A204.1 (cell line): ENCODE data around the gene CHEK1.

ENCODE experiments used
- FAIRE-seq: peaks from 2 replicates; lab custom pipeline; 2012; peaks lifted over from hg19 to GRCh38; lab: Jason Lieb, UNC

CHEK1 gene

DNA sequence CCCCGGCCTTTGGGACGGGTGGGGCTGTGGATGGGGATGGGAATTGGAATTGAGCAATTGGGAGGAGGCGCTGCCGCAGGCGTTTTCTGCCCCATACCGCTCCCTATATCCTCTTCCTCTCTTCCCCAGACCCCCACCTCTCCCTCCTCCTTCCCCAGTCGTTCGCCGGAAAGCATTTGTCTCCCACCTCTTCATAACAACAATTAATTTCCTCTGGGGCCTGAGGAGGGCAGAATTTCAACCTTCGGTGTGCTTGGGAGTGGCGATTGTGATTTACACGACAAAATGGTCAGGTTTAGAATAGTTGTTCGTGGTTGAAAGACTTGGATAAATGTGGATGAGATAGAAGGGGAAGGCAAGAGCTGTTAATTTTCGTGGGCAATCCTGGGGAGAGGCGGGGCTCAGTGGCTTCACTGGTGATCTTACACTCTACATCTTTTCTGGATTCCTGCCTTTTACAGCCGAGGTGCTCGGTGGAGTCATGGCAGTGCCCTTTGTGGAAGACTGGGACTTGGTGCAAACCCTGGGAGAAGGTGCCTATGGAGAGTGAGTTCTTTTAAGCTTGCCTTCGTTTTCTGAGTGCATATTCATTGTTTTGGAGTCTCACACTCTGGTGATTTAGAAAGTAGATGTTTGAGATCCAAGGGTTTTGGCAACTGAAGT, 1.5 kb downstream of the CHEK1 start:
- FAIRE-seq, result no peak

- no peak for FAIRE-seq
These were observed 2.4 kb downstream of the CHEK1 start for GRCh38 chr11:125627236-125627910.

GRCh38 chr11:125637840-125638239, 12.9 kb downstream of the CHEK1 start:
- FAIRE-seq, result no peak

DNA sequence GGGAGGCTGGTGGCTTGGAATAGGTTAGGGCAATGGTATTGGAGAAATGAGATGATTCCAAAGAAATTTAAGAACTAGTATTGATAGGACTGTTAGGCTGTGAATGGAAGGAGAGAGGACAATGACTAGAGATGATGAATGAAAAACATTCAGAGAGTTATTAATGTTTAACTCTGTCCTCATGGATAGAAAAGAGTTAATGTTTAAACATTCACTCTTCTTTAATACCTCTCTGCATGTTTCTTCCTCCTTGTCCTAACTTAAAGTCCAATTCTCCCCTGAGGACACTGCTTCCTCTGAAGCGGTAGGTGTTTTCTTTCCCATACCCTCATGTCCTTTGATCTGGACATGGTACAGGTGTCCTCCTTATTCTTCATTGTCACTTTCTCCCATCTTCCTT, 13.4 kb downstream of the CHEK1 start:
- no peak for FAIRE-seq

- FAIRE-seq, result no peak
These were observed 20.9 kb downstream of the CHEK1 start for GRCh38 chr11:125645871-125646270.

GRCh38 chr11:125649465-125650166, 24.7 kb downstream of the CHEK1 start:
- FAIRE-seq, result no peak

DNA sequence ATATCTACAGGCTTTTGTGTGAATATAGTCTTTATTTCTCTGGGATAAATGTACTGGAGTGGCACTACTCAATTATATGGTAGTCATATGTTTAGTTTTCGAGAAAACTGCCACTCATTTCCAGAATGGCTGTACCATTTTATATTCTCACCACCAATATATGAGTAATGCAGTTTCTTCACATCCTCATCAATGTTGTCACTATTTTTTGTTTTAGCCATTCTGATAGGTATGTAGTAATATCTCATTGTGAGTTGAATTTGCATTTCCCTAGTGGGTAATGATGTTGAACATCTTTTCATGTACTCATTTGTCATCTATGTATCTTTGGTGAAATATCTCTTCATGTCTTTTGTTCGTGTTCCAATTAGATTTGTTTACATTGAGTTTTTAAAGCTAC, 37.7 kb downstream of the CHEK1 start:
- FAIRE-seq, result no peak

GRCh38 chr11:125663910-125664309, 38.9 kb downstream of the CHEK1 start:
- no peak for FAIRE-seq

DNA sequence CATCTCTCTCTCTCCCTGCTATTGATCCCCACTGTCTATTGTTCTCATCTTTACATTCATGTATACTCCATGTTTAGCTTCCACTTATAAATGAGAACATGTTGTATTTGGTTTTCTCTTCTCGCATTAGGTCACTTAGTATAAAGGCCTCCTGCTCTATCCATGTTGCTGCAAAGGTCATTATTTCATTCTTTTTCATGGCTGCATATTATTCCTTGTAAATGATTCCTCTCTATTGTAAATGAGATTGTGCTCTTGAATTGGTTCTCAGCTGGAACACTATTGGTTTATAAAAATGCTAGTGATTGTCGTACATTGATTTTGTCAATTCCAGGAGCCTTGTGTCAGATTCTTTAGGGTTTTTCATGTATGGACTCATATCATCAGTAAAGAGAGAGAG, 42.2 kb downstream of the CHEK1 start:
- FAIRE-seq, result no peak

GRCh38 chr11:125670172-125670571, 45.2 kb downstream of the CHEK1 start:
- FAIRE-seq, result no peak

DNA sequence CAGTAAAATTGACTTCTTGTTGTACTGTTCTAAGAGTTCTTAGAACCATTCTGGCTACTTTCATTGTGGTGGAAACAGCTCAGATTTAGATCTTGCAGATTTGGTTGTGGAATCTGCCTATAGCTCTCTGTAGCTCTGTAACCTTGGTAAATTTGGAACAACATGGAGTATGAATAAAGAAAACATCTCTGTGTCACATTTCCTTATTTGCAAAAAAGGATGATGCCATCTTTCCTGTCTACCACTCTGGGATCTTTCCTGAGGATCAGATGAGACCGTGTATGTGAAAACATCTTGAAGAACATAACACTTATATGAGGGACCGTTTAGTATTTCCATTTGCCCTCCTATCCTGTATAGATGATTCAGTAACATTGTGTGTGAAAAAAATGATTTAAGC, 46.6 kb downstream of the CHEK1 start:
- no peak for FAIRE-seq

DNA sequence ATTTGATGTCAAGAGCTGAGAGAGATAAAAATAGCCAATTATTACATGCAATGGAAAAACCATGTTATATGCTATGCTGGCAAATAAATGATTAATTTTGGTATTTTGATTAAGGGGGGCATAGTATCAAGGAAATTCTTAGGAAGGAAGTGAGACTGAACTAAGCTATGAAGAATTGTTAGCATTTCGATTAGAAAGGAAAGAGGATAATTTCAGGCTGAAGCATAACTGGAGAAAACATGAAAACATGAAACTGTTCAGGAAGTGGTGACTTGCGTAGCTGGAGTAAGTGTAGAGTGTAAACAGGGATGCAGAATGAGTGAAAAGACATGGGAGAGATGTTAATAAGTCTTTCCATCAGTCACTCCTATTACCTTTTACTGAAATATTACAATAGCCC, 49.2 kb downstream of the CHEK1 start:
- no peak for FAIRE-seq

- no peak for FAIRE-seq
These were observed 50.2 kb downstream of the CHEK1 start for GRCh38 chr11:125675196-125675595.

- FAIRE-seq, result no peak
These were observed 54.4 kb downstream of the CHEK1 start for GRCh38 chr11:125679397-125679796.

DNA sequence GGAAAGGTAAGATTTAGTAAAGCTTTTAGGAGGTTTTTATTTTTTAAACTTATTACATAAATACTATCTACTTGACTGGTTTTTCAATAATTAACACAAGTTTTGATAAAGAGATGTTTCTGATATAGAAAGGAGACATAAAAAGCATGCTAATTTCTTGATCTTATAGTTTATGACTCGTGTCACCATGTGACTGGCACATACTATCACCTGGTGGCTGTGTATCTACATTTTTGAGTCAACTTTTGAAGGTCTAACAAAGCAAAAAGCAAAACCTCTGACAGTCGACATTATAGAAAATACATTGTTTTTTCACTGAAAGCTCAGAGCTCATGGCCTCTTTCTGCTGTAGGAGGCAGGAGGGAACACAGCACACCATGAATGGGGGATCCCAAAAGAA, 54.9 kb downstream of the CHEK1 start:
- FAIRE-seq, result no peak

GRCh38 chr11:125680747-125681146, 55.8 kb downstream of the CHEK1 start, which contains the start of gene ACRV1:
ACRV1 (minus strand) TSS chr11:125680847; CDS start chr11:125680780, 67 bp downstream.
- no peak for FAIRE-seq

DNA sequence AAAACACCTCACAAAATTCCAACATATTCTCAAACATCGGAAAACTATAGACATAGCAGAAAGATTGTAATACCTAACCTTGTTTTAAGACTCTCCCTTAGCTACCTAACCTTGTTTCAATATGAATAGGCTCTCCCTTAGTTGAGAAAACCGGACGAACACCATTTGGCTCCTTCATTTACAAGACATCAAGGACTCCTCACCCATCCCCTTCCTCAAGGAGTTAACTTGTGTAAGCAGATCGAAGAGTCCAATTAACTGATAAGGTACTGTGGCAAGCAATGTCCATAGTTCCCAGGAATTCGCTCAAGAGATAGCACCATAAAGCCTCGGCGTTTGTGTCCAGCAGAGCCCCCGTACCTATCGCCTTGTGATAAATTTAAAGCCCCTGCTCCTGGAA, 60.3 kb downstream of the CHEK1 start:
- FAIRE-seq, result no peak

DNA sequence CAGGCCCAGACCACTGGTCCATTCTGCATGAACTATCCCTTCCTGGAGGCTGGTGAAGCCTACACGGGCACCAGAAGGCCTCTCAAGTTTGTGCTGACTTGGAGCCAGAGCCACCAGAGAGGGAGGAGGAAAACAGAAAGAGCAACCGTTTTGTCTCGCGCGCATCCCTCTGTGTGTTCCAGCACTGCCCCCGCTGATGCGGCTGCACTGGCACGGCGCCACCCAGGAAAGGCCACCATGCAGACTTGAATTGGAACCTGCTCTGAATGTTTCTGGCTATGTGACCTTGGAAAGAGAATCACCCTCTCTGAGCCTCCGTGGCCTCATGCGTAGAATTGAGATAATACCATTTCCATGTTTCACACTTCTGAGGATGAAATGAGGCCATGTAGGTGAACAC, 63.1 kb downstream of the CHEK1 start:
- no peak for FAIRE-seq

DNA sequence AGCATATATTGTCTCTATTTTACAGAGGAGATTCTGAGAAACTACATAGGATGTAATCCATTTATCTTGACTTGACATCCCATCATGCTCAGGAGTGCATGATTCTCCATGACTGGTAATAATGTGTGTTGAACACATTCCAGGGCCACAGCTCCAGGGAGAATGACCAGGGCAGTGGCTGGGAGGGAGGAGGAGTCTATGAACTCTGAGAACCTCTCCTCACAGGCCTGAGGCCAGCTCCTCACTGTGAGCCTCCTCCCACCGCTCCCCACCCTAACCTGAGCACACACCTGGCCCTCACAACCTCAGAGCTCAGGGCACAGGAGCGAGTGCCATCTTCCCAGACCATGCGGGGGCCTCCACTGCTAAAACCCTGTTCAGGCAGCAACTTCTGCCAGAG, 63.7 kb downstream of the CHEK1 start:
- no peak for FAIRE-seq

DNA sequence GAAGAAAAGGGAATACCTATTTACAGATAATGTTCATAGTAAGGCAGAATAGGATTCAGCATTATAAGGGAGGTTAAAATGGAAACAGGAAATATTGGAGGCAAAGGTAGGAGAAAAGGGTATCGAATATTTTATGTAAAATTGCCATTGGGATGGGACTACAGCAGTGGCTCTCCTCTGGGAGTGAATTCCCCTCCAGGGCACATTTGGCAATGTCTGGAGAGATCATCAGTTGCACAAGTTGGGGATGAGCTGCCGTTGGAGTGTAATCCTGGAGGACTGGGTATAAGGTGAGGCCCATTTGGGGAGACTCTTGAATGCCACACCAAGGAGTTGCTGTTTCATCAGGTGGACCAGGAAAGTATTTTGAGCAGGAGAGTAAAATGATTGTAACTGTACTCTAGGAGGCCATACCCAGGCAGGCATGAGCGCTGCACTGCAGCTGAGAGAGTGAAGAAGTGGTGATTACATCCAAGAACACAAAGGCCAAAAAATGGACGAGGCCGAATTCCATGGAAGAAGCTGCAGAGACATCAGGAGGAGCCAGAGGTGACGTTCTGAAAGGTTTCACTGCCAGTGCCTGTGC, 64.4 kb downstream of the CHEK1 start:
- FAIRE-seq, result no peak

GRCh38 chr11:125690006-125690405, 65.0 kb downstream of the CHEK1 start:
- FAIRE-seq, result no peak

DNA sequence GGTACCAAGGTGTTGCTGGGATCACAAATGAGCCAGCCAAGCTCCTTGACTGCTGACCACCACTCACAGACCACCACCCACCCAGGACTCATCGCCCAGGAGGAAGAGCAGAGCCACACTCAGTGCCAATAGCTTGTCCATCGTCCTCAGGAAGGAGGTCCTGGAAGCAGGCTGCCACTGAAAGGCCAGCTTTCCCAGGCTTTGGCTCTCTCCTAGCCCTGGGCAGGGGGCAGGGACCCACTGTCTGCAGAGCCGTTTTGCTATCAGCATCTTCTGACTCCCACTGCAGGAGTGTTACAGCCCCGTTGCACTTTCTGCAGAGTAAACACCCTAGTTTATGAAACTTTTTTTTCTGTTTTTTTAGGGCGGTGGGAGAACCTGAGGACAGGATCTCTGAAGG, 67.9 kb downstream of the CHEK1 start:
- no peak for FAIRE-seq

DNA sequence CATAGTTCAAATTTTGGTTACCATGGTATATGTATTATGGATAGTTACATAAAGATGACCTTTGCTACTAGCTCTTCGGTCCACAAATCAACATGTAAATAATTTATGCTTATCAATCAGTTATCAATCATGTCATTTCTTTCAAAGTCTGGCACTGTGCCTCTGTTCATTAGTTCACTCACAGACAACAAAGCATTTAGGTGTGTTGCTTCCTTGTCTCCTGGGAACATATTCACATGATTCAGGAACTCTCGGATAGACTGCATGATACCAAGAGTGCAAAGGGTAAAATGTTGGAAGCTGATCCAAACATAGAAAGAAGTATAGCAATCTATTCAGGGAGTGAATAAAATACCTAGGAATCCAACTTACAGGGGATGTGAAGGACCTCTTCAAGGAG, 70.0 kb downstream of the CHEK1 start:
- no peak for FAIRE-seq
